KMS-11 (cell line): ENCODE data around the gene PET100.

Experiments
- H2AFZ ChIP-seq: fragments of 200-600 bp; sonication (generic); 2 replicates; pipeline ENCODE4 v1.6.1; 2016; ENCODE audit warnings: antibody characterized with exemption, mixed run types, low read depth
- H3K27ac ChIP-seq: fragments of 200-600 bp; sonication (generic); 2 replicates; pipeline ENCODE4 v1.6.1; 2016; ENCODE audit warnings: mild to moderate bottlenecking, mixed run types
- H3K27me3 ChIP-seq: fragments of 200-600 bp; sonication (generic); 2 replicates; pipeline ENCODE4 v1.6.1; 2017; ENCODE audit warnings: mild to moderate bottlenecking, low read depth, mixed run types, moderate library complexity; ENCODE audit not compliant: insufficient read depth
- H3K36me3 ChIP-seq: fragments of 200-600 bp; sonication (generic); 2 replicates; pipeline ENCODE4 v1.6.1; 2017; ENCODE audit warnings: mild to moderate bottlenecking, mixed run types; ENCODE audit not compliant: insufficient read depth
- H3K4me1 ChIP-seq: fragments of 200-600 bp; sonication (generic); 2 replicates; pipeline ENCODE4 v1.6.1; 2016; ENCODE audit warnings: mild to moderate bottlenecking, low read depth, mixed run types; ENCODE audit not compliant: poor library complexity, severe bottlenecking
- H3K4me2 ChIP-seq: fragments of 200-600 bp; sonication (generic); 2 replicates; pipeline ENCODE4 v1.7.0; 2016; ENCODE audit warnings: mild to moderate bottlenecking, mixed run types
- H3K4me3 ChIP-seq: fragments of 200-600 bp; sonication (generic); IDR thresholded peaks from 2 replicates; pipeline ENCODE4 v1.6.1; 2017; ENCODE audit warnings: low read depth, low read length, mixed read lengths; ENCODE audit not compliant: insufficient read depth
- H3K79me2 ChIP-seq: fragments of 200-600 bp; sonication (generic); 2 replicates; pipeline ENCODE4 v1.6.1; 2016; ENCODE audit warnings: low read depth, mixed run types; ENCODE audit not compliant: insufficient read depth
- H3K9ac ChIP-seq: fragments of 200-600 bp; sonication (generic); 2 replicates; pipeline ENCODE4 v1.6.1; 2016; ENCODE audit warnings: mild to moderate bottlenecking, mixed run types
- H4K20me1 ChIP-seq: fragments of 200-600 bp; sonication (generic); 2 replicates; pipeline ENCODE4 v1.6.1; 2016; ENCODE audit warnings: mild to moderate bottlenecking, mixed run types; ENCODE audit not compliant: insufficient read depth
- TF ChIP-seq, protein P1 (sequence below): fragments of 200-600 bp; sonication (generic); conservative IDR thresholded peaks from 2 replicates; pipeline ENCODE4 v1.6.1; 2017; ENCODE audit warnings: low read depth, mild to moderate bottlenecking, antibody characterized with exemption, low read length, moderate library complexity, mixed read lengths

The PET100 gene

DNA sequence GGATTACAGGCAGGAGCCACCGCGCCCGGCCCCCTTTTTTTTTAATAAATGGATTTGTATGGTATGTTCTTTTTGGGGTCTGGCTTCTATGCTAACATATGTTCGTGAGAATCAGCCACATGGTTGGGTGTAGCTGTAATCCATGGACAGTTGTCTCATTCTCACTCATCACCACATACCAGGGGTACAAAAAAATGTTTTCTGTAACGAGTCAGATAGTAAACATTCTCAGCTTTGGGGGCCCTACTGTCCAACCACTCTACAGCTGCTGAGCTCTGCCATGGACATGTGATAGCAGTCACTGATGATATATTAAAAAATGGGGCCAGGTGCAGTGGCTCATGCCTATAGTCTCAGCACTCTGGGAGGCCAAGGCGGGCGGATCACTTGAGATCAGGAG is 34.1 kb downstream of the PET100 start:
- Histone ChIP-seq H2AFZ (no peak overlapping the region), H3K9ac (no peak overlapping the region), H3K4me3 (no peak overlapping the region), H4K20me1 (no peaks in the 10 kb centered on the region), H3K27me3 (peaks cover 58% of the 10 kb centered on the region; the same call in 1 of the 2 replicates), H3K4me2 (no peak overlapping the region), H3K27ac (no peak overlapping the region), H3K36me3 (no peaks in the 10 kb centered on the region), H3K4me1 (no peaks in the 10 kb centered on the region), H3K79me2 (no peaks in the 10 kb centered on the region)
- TF ChIP-seq, protein P1, sequence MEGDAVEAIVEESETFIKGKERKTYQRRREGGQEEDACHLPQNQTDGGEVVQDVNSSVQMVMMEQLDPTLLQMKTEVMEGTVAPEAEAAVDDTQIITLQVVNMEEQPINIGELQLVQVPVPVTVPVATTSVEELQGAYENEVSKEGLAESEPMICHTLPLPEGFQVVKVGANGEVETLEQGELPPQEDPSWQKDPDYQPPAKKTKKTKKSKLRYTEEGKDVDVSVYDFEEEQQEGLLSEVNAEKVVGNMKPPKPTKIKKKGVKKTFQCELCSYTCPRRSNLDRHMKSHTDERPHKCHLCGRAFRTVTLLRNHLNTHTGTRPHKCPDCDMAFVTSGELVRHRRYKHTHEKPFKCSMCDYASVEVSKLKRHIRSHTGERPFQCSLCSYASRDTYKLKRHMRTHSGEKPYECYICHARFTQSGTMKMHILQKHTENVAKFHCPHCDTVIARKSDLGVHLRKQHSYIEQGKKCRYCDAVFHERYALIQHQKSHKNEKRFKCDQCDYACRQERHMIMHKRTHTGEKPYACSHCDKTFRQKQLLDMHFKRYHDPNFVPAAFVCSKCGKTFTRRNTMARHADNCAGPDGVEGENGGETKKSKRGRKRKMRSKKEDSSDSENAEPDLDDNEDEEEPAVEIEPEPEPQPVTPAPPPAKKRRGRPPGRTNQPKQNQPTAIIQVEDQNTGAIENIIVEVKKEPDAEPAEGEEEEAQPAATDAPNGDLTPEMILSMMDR: no peak

DNA sequence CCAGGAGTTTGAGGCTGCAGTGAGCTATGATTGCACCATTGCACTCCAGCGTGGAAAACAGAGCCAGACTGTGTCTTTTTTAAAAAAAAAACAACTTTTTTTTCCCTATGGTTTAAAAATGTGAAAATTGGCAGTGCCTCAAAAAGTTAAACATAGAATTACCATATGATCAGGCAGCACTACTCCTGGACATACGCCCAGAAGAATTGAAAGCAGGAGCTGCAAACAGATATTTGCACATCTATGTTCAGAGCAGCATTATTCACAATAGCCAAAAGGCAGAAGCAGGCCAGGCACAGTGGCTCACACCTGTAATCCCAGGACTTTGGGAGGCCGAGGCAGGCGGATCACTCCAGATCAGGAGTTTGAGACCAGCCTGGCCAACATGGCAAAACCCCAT is 35.5 kb downstream of the PET100 start:
- H3K4me1 ChIP-seq: no peaks in the 10 kb centered on the region
- H3K36me3 ChIP-seq: no peaks in the 10 kb centered on the region

DNA sequence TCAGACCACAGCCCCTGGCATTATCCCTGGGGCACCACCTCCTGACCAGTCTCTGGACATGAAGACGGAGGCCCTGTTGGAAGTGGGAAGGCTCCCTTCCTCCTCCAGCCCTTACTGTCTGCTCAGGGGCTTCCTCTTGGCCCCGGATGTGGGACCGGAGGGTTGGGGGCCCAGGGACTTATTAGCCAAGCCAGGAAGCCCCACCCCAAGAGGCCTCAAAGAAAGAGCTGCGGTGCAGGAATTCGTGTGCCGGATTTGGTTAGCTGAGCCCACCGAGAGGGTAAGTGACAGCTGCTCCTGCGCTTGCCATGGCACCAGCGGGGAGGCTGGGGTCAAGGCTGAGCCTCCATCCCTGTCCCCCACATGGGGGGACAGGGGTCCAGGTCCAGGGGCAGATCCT is 39.2 kb downstream of the PET100 start, which contains the start of gene RETN:
Gene RETN, plus strand, starts transcription at position 208 of the 400 bp plus-strand sequence. CDS start 278 bp downstream, outside the sequence.
- no peaks in the 10 kb centered on the region for H3K36me3 ChIP-seq
- H3K4me3 ChIP-seq: no peak within 1 kb of the TSS
- peaks cover 50% of the 10 kb centered on the region; the same call in 1 of the 2 replicates for H3K27me3 ChIP-seq
- no peak within 1 kb of the TSS for H3K9ac ChIP-seq
- H3K79me2 ChIP-seq: no peaks in the 10 kb centered on the region
- H3K27ac ChIP-seq: no peak within 1 kb of the TSS
- no peaks in the 10 kb centered on the region for H3K4me1 ChIP-seq
- no peak within 1 kb of the TSS for H2AFZ ChIP-seq
- no peaks in the 10 kb centered on the region for H4K20me1 ChIP-seq
- TF ChIP-seq, protein P1: no peak
- no peak within 1 kb of the TSS for H3K4me2 ChIP-seq

More for the DNA sequence above, 35.5 kb downstream of the PET100 start:
- H3K79me2 ChIP-seq: no peaks in the 10 kb centered on the region
- H3K4me3 ChIP-seq: no peak overlapping the region
- TF ChIP-seq, protein P1: no peak
- no peak overlapping the region for H2AFZ ChIP-seq
- peaks cover 57% of the 10 kb centered on the region; the same call in 1 of the 2 replicates for H3K27me3 ChIP-seq
- no peak overlapping the region for H3K9ac ChIP-seq
- H3K4me2 ChIP-seq: no peak overlapping the region
- no peaks in the 10 kb centered on the region for H4K20me1 ChIP-seq
- H3K27ac ChIP-seq: no peak overlapping the region

DNA sequence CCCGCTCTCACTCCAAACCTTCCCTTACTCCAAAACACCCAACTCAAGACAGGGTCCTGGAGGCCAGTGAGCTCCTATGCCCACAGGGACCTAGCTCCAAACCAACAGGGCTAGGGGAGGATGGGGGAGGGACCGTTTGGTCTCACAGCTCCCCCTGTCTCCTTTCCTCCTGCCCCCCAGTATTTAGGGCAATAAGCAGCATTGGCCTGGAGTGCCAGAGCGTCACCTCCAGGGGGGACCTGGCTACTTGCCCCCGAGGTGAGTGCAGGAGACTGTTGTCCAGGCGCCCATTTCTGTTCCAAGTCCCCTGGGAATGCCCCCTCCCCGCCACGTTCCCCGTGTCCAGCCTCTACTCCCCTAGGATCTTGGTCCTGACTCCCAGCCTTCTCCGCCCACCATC is 40.0 kb downstream of the PET100 start:
- H3K4me2 ChIP-seq: no peak overlapping the region
- H3K4me3 ChIP-seq: no peak overlapping the region
- H3K27ac ChIP-seq: no peak overlapping the region
- no peaks in the 10 kb centered on the region for H3K36me3 ChIP-seq
- no peak overlapping the region for H2AFZ ChIP-seq
- H3K79me2 ChIP-seq: no peaks in the 10 kb centered on the region
- no peaks in the 10 kb centered on the region for H3K4me1 ChIP-seq
- TF ChIP-seq, protein P1: no peak
- peaks cover 57% of the 10 kb centered on the region; the same call in 1 of the 2 replicates for H3K27me3 ChIP-seq
- H4K20me1 ChIP-seq: no peaks in the 10 kb centered on the region
- H3K9ac ChIP-seq: no peak overlapping the region
